Neural crest cell (in vitro differentiated cells): Measurements from ENCODE around the gene SBF2. TPM values are rescaled to one million over a fixed set of nuclear protein-coding genes. Genes with fewer than 3 reads are reported as not detected.
A peak's percentile ranks its signal among the peaks of the same experiment; 100 is the strongest.
"Not testable (repeated sequence)": the region's sequence is repeated elsewhere in the genome, so short reads cannot be mapped to it uniquely, and the experiment has no call there.

Experiments
- DNase-seq: peaks from one replicate; pipeline ENCODE4 v3.0.0; 2021; ENCODE audit warnings: low read depth, mixed read lengths, low spot score
- H3K27ac Mint-ChIP-seq: one replicate; pipeline ENCODE4 v1.8.0; 2021; ENCODE audit warnings: mild to moderate bottlenecking, mixed read lengths; ENCODE audit not compliant: unreplicated experiment
- H3K27me3 Mint-ChIP-seq: 2 replicates; pipeline ENCODE4 v1.8.0; 2021; ENCODE audit warnings: low read depth, mild to moderate bottlenecking, mixed read lengths
- H3K36me3 Mint-ChIP-seq: 2 replicates; pipeline ENCODE4 v1.8.0; 2021; ENCODE audit warnings: low read depth, mild to moderate bottlenecking, mixed read lengths
- H3K4me1 Mint-ChIP-seq: 2 replicates; pipeline ENCODE4 v1.8.0; 2021; ENCODE audit warnings: mixed read lengths
- H3K4me3 Mint-ChIP-seq: one replicate; pipeline ENCODE4 v1.8.0; 2021; ENCODE audit warnings: mild to moderate bottlenecking, mixed read lengths
- H3K9me3 Mint-ChIP-seq: 2 replicates; pipeline ENCODE4 v1.8.0; 2021; ENCODE audit warnings: mixed read lengths
- CTCF ChIP-seq: fragments of 200-600 bp; sonication (generic); conservative IDR thresholded peaks from 2 replicates; pipeline ENCODE4 v1.5.0; 2021; ENCODE audit warnings: antibody characterized with exemption, mild to moderate bottlenecking
- total RNA-seq: library from RNA; stranded (reverse); gene quantifications from 2 replicates; pipeline ENCODE4 v1.2.1, GENCODE V29; 2021

Gene SBF2
- total RNA-seq, 1 donor from 2014 or later = 30.2 TPM

GRCh38 chr11:9748361-9748970 is 545.6 kb downstream of the SBF2 start:
- DNase-seq = no peak
- Mint-ChIP-seq H3K4me3 (no peak overlapping the region), H3K27ac (no peak overlapping the region)

GRCh38 chr11:9747828-9748227 is 546.2 kb downstream of the SBF2 start:
- H3K9me3 Mint-ChIP-seq = no peaks in the 10 kb centered on the region
- no peak overlapping the region for H3K27ac Mint-ChIP-seq
- DNase-seq = no peak
- no peak for TF ChIP-seq CTCF
- H3K4me1 Mint-ChIP-seq = peaks cover 4% of the 10 kb centered on the region
- peaks cover 13% of the 10 kb centered on the region for H3K36me3 Mint-ChIP-seq
- no peaks in the 10 kb centered on the region for H3K27me3 Mint-ChIP-seq
- H3K4me3 Mint-ChIP-seq = no peak overlapping the region

More at GRCh38 chr11:9748361-9748970, 545.6 kb downstream of the SBF2 start:
- TF ChIP-seq CTCF = peak; percentile 73
- H3K4me1 Mint-ChIP-seq = peaks cover 4% of the 10 kb centered on the region
- H3K27me3 Mint-ChIP-seq = no peaks in the 10 kb centered on the region
- no peaks in the 10 kb centered on the region for H3K9me3 Mint-ChIP-seq
- peaks cover 12% of the 10 kb centered on the region for H3K36me3 Mint-ChIP-seq

DNA sequence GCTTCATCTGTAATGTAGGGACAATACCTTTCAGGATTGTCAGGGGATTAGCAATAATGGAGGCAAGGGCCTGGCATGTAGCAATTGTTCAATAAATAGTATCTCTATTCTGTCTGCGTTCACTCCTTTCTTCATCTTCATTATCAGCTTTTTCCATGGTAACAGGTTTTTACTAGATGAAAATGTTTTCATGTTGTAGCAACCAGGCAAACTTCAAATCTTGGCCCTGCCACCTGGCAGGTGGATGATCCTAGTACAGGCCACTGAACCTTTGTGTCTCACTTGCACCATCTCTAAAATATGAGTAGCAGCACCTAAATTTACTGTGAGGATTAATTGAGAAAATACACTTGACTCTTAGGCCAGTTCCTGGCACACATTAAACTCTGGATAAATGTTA is 546.8 kb downstream of the SBF2 start:
- Mint-ChIP-seq H3K27ac (no peak overlapping the region), H3K9me3 (no peaks in the 10 kb centered on the region), H3K4me3 (no peak overlapping the region), H3K4me1 (peaks cover 4% of the 10 kb centered on the region), H3K27me3 (no peaks in the 10 kb centered on the region), H3K36me3 (peaks cover 15% of the 10 kb centered on the region)
- TF ChIP-seq CTCF = no peak
- DNase-seq = no peak

GRCh38 chr11:9745411-9746211 is 548.4 kb downstream of the SBF2 start:
- Mint-ChIP-seq H3K36me3 (peaks cover 21% of the 10 kb centered on the region), H3K27ac (no peak overlapping the region), H3K4me1 (peaks cover 4% of the 10 kb centered on the region), H3K4me3 (no peak overlapping the region), H3K9me3 (no peaks in the 10 kb centered on the region), H3K27me3 (no peaks in the 10 kb centered on the region)
- no peak for TF ChIP-seq CTCF
- no peak for DNase-seq

GRCh38 chr11:9743512-9743911 is 550.5 kb downstream of the SBF2 start:
- not testable (repeated sequence) for H3K4me1 Mint-ChIP-seq, H3K27me3 Mint-ChIP-seq, DNase-seq, H3K9me3 Mint-ChIP-seq, H3K4me3 Mint-ChIP-seq, H3K27ac Mint-ChIP-seq
- peaks cover 24% of the 10 kb centered on the region for H3K36me3 Mint-ChIP-seq

GRCh38 chr11:9741260-9741659 is 552.8 kb downstream of the SBF2 start:
- TF ChIP-seq CTCF = no peak
- no peak overlapping the region for H3K27ac Mint-ChIP-seq
- peaks cover 34% of the 10 kb centered on the region for H3K36me3 Mint-ChIP-seq
- DNase-seq = no peak
- H3K9me3 Mint-ChIP-seq = peaks cover 4% of the 10 kb centered on the region
- H3K27me3 Mint-ChIP-seq = no peaks in the 10 kb centered on the region
- H3K4me3 Mint-ChIP-seq = no peak overlapping the region
- no peaks in the 10 kb centered on the region for H3K4me1 Mint-ChIP-seq
